HG03442 (cell line): ENCODE data around the gene GNG2.

Experiments
- ATAC-seq: cut with Tn5 transposase; IDR thresholded peaks from one replicate; pipeline ENCODE4 v1.9.1; 2021; ENCODE audit warnings: mild to moderate bottlenecking, moderate library complexity; ENCODE audit not compliant: unreplicated experiment

GNG2 gene

GRCh38 chr14:51884086-51884927, 23.9 kb downstream of the GNG2 start:
- peak; percentile 67 for ATAC-seq

GRCh38 chr14:51889851-51890250, 29.4 kb downstream of the GNG2 start:
- ATAC-seq: no peak

GRCh38 chr14:51894250-51894649, 33.8 kb downstream of the GNG2 start:
- no peak for ATAC-seq

GRCh38 chr14:51895375-51895774, 35.0 kb downstream of the GNG2 start:
- no peak for ATAC-seq

GRCh38 chr14:51897791-51898355, 37.5 kb downstream of the GNG2 start:
- no peak for ATAC-seq

DNA sequence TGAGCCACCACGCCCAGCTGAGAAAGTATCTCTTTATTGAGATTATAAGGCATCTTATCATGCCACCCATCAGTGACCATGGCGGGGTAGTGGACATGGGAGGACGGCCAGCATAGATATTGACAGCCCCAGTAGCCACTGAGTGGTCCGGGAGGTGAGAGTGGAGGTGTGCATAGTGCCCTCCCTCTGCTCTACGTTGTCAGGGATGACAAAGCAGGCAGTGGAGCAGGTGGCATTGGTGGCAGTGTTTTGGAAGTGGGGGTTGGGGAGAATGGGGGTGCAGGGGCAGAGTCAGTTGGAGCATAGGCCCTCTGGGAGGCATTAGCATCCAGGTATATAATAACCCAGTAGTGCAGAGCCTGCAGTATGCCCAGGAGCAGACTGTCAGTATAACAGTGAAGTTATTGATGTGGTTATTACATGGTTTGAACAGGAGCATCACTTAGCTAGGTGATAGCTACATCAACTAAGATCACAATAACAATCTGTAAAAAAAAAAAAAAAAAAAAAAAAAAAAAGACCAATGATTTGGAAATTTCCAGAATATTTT, 41.1 kb downstream of the GNG2 start:
- no peak for ATAC-seq

DNA sequence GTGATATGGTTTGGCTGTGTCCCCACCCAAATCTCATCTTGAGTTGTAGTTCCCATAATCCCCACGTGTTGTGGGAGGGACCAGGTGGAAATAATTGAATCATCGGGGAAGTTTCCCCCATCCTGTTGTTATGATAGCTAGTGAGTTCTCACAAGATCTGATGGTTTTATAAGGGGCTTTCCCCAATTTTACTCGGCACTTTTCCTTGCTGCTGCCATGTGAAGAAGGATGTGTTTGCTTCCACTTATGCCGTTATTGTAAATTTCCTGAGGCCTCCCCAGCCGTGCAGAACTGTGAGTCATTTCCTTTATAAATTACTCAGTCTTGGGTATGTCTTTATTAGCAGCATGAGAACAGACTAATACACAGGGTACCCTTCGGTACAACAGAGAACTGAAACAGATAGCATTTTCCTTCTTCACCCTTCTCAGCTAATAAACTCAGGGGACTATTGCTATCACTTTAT, 45.3 kb downstream of the GNG2 start:
- peak; percentile 90 for ATAC-seq

DNA sequence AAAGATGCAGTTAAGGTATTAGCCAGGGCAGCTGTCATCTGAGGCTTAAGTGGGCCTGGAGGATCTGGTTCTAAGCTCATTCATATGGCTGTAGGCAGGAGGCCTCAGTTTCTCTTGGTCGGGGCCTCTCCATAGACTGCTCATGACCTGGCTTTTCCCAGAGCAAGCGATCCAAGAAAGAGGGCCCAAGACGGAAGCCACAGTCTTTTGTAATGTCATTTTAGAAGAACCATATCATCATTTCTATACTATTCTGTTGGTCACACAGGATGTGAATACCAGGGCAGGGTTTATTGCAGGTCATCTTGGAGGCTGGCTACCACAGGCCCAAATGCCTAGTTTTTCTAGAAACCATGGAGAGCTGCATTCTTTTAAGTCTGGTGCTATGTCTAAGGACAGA, 47.7 kb downstream of the GNG2 start:
- no peak for ATAC-seq

DNA sequence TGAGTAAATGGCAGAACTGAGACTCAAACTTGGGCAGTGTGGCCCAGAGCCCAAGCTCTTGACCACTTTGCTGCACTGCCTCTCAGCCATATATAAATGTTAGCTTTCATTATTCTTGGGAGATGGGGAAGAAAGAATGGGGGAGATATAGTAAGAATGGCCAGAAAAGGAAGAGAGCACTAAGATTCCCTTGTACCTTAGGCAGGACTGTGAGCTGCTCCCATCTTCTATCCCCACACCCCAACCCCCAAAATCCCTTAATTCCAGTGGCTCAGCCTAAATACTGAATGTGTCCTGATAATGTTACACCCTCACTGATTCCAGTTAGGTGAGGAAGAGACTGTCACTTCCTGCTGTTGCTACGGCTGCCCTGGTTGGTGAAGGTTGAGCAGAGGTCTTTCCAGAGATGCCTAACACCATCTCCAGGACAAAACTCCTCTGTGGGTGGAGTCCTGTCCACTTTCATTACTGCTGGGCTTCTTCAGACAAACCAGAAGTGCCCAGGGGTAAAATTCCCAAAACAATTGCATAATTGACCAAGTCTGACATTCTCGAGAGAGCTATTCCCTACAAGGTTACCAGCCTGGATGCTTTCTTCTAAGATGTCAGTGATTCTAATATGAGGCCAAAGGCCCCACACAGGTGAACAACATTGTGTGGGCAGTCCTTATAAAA, 51.8 kb downstream of the GNG2 start:
- no peak for ATAC-seq

- no peak for ATAC-seq
Measured at GRCh38 chr14:51914310-51914709, 53.9 kb downstream of the GNG2 start.

DNA sequence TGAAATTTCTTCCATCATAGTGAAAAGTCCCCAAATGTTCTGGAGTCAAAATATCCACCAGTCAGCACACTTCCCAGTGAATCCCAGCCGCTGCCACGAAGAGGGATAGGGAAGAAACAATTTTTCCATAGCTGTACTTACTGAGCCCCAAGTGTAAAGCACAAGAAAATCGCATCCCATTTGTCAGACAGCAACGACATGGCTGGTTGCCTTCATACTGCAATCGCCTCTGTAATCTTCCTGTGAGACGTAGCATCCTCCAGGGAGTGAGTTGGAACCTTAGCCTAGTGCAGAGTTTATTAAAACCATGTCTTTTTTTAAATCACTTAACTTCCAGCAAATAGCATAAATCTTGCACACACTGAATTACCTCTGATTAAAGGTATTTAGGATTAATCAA, 56.8 kb downstream of the GNG2 start:
- no peak for ATAC-seq

DNA sequence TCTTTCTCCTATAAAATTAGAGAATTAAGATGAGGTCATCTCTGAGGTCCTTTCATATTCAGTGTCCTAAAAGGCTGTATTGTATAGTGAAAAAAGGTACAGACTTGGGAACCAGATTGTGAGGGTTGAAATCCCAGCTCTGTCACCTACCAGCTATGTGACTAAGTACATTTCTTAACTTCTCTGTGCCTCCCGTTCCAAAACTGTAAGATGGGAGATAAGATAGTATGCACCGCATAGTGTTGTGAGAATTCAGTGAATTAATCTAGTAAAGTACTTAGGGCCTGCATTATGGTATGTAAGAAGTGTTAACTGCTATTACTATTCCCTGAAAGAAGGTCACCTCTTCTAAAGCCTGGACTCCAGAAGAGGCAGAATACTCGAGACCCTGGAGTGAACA, 60.6 kb downstream of the GNG2 start:
- ATAC-seq: no peak

DNA sequence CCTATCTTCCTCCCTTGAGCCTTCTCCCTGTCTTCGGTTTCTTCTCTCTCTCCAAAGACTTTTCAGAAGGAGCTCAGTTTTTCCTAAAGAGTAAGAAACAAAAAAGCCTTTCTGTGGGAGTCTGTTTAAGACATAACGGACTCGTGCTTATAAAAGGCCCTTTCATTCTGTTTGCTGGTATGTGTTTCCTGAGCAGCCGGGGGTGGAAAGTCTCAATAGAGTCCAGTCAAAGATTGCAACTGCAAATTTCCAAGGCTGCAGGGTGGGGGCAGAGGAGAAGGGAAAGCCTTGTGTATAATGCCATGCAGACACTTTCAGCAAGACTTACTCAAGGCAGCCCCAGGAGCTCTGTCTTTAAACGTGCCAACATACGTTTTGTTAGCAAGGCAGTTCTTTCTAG, 62.2 kb downstream of the GNG2 start:
- ATAC-seq: no peak

- no peak for ATAC-seq
Measured at GRCh38 chr14:51924600-51924999, 64.2 kb downstream of the GNG2 start.

- no peak for ATAC-seq
Measured at GRCh38 chr14:51925980-51926379, 65.6 kb downstream of the GNG2 start.

DNA sequence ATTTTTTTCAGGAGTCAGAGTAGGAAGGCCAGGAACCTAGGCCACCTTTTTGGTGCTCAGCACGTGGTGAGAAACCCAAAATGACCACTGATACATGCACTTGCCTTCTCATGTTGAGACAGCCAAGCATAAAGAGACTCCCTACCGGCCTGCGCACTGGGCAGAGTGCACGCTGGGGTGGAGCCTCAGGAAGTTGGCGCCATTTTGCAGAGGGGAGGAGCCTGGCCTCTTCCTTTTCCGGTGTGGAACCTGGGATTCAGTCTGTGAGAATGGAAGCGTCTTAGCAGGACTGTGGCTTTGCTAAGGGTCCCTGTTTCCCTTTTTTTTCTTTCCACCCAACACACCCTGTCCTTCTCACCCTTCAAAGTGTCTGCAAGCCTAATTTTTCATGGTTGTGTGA, 66.0 kb downstream of the GNG2 start:
- no peak for ATAC-seq

- ATAC-seq: no peak
Measured at GRCh38 chr14:51928568-51928967, 68.2 kb downstream of the GNG2 start.

- no peak for ATAC-seq
Measured at GRCh38 chr14:51929166-51929565, 68.8 kb downstream of the GNG2 start.

- ATAC-seq: no peak
Measured at GRCh38 chr14:51929910-51930682, 69.7 kb downstream of the GNG2 start.

DNA sequence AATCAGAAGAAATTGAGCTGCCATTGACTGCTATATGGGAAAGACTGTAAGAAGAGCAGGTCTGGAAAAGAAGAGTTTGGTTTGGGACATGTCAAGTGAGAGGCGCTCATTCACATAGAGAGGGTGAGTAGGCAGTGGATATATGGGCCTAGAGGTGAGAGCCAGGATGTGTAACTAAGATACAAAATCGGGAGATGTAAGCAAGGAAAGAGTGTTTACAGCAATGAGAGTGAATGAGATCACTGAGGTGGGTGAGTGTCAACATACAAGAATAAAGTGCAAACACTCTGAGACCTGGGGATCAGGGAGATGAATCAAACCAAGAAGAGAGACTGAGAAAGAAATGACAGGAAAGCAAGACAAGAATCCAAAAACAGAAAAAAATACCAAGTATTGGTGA, 70.9 kb downstream of the GNG2 start:
- no peak for ATAC-seq

GRCh38 chr14:51933191-51933590, 72.8 kb downstream of the GNG2 start:
- ATAC-seq: no peak
